ENCODE data around the gene RINL. TPM values are rescaled to one million over a fixed set of nuclear protein-coding genes. Genes with fewer than 3 reads are reported as not detected.
A peak's percentile ranks its signal among the peaks of the same experiment; 100 is the strongest.

Gene RINL
- total and polyA plus RNA-seq, 2 of the 4 experiments (the other 2 are of a cell fraction): 0.72 to 1.9 TPM

DNA sequence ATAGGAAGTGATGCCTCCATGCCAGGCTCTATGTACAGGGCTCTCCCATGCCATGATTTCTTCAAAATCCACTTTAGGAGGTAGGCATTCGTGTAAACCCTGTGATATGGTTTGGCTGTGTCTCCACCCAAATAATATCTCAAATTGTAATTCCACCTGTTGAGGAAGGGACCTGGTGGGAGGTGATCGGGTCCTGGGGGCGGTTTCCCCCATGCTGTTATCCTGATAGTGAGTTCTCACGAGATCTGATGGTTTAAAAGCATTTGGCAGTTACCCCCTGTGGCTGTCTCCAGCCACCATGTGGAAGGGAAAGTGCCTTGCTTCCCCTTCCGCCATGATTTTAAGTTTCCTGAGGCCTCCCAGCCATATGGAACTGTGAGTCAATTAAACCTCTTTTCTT, 44.4 kb upstream of the RINL start:
- H3K27ac ChIP-seq (ENCODE audit: insufficient read depth, low read length): no peak overlapping the region
- no peak overlapping the region for H4K8ac ChIP-seq (ENCODE audit: low read depth in 2 of 2, low read length in 2 of 2)
- TF ChIP-seq POLR2A (IDR thresholded peaks at IDR 0.05; ENCODE audit: low read depth, low read length) (no peak), MAFK (IDR thresholded peaks at IDR 0.05; ENCODE audit: low read depth, low read length) (no peak), FOS (IDR thresholded peaks at IDR 0.05; ENCODE audit: low read depth, low read length) (no peak), RCOR1 (IDR thresholded peaks at IDR 0.05; ENCODE audit: insufficient replicate concordance, low read length) (no peak), SMC3 (IDR thresholded peaks at IDR 0.05; ENCODE audit: low read depth, low read length) (no peak), MAZ (IDR thresholded peaks at IDR 0.05; ENCODE audit: borderline replicate concordance, low read depth, low read length) (no peak), BHLHE40 (IDR thresholded peaks at IDR 0.05; ENCODE audit: low read depth, low read length) (no peak)
- H3K36me3 ChIP-seq (ENCODE audit: control insufficient read depth, insufficient read depth, low read length): peaks cover 20% of the 10 kb centered on the region
- H3K9ac ChIP-seq (ENCODE audit: low read depth, low read length): no peak overlapping the region
- H3K4me3 ChIP-seq (ENCODE audit: insufficient read depth, low read depth, low read length): no peak overlapping the region
- no peak overlapping the region for H2BK15ac ChIP-seq (ENCODE audit: low read depth, low read length)
- H2BK120ac ChIP-seq (ENCODE audit: low read depth, low read length): no peak overlapping the region
- BruUV-seq (replicated peaks): TSS peak; percentile 22
- H2BK20ac ChIP-seq (ENCODE audit: low read depth, low read length): no peak overlapping the region
- H3K23ac ChIP-seq (ENCODE audit: low read depth, low read length): no peak overlapping the region
- no peak overlapping the region for H3K18ac ChIP-seq (ENCODE audit: low read depth, low read length)
- no peaks in the 10 kb centered on the region for H3K9me1 ChIP-seq (ENCODE audit: insufficient read depth, low read length)
- H3K4me1 ChIP-seq (ENCODE audit: control insufficient read depth, insufficient read depth, low read length): no peaks in the 10 kb centered on the region
- intact Hi-C loops (cut with micrococcal nuclease): no loop called here
- ATAC-seq (ENCODE audit: low read depth): no peak
- no peak overlapping the region for H2AFZ ChIP-seq (replicated peaks; ENCODE audit: low read length, poor library complexity)
- H4K20me1 ChIP-seq (ENCODE audit: insufficient read depth, low read length): no peaks in the 10 kb centered on the region; the same call in 1 of the 2 replicates
- H2AK5ac ChIP-seq (ENCODE audit: low read depth, low read length): no peak overlapping the region
- no peak overlapping the region for H2BK5ac ChIP-seq (ENCODE audit: low read depth, low read length, poor library complexity, severe bottlenecking)
- ChIA-PET POLR2A (ENCODE audit: unreplicated experiment) (no interaction called here), CTCF (interaction anchor here (1.8 kb wide), 1 partner anchor 8 kb away, joined by 5 read pairs; the partner anchor contains the start of genes MRPS12 and SARS2)
- no peak overlapping the region for H3K4ac ChIP-seq (ENCODE audit: low read depth, low read length)
- H3K79me1 ChIP-seq (ENCODE audit: low read depth in 1 of 2, low read length in 2 of 2): no peaks in the 10 kb centered on the region
- H3K56ac ChIP-seq (ENCODE audit: extremely low read depth, insufficient read depth, low read length): no peak overlapping the region
- H4K5ac ChIP-seq (ENCODE audit: low read depth, low read length): no peak overlapping the region
- no peak overlapping the region for H4K91ac ChIP-seq (ENCODE audit: insufficient read depth, low read depth, low read length)
- no peak for DNase-seq
- no peak overlapping the region for H3K4me2 ChIP-seq (ENCODE audit: low read depth, low read length)
- WGBS, 2 experiments (ENCODE audit: extremely low coverage in 2 of 2, insufficient read length in 1 of 2): 100% methylated on average over 2 of the region's 5 CpGs; no CpG with 5 or more reads in 1 of the 2 experiments
- H2AK9ac ChIP-seq (replicated peaks; ENCODE audit: low read depth, low read length, poor library complexity): no peak overlapping the region
- dilution Hi-C loops (cut with HindIII; ENCODE audit: low sequenced_read_pairs, unreplicated experiment): no loop called here
- in situ Hi-C loops (cut with MboI; ENCODE audit: low sequenced_read_pairs): loop anchor here (10.0 to 25.0 kb wide), 2 partner anchors 185 to 298 kb away; partner anchors contain the start of gene CAPN12
- no peaks in the 10 kb centered on the region for H3K9me3 ChIP-seq (ENCODE audit: control insufficient read depth, insufficient read depth, low read length)
- H3K14ac ChIP-seq (replicated peaks; ENCODE audit: low read depth, low read length): no peak overlapping the region
- no peaks in the 10 kb centered on the region for H3K27me3 ChIP-seq (ENCODE audit: control insufficient read depth, insufficient read depth, low read length)
